CD14-positive monocyte (primary cell): ENCODE data around the gene FAM222B. TPM values are rescaled to one million over a fixed set of nuclear protein-coding genes. Genes with fewer than 3 reads are reported as not detected.

Experiments
- DNase-seq, 3 donors: peaks; one replicate each; pipeline ENCODE4 v3.0.0-alpha.2; 2011 to 2022
- H2AFZ ChIP-seq: 2 replicates; pipeline ENCODE4 v1.6.0; 2012; ENCODE audit warnings: mild to moderate bottlenecking, low read depth, low read length, inconsistent platforms; ENCODE audit not compliant: insufficient read depth, poor library complexity, severe bottlenecking
- H3K27ac ChIP-seq, 2 donors: 1 replicate in 1 of 2; 2 replicates in 1 of 2; pipeline ENCODE4 v1.5.1; 2012 to 2013; ENCODE audit warnings: low read length in 2 of 2, control low read depth in 1 of 2, inconsistent platforms in 1 of 2, low read depth in 1 of 2, mild to moderate bottlenecking in 1 of 2
- H3K27me3 ChIP-seq, 2 donors: one replicate each; pipeline versions ENCODE4 v1.6.0 to v1.6.1; 2011 to 2013; ENCODE audit warnings: low read length in 2 of 2; ENCODE audit not compliant: control insufficient read depth in 2 of 2, insufficient read depth in 2 of 2
- H3K36me3 ChIP-seq, 2 donors: replicated peaks in 1 of 2; 1 replicate in 1 of 2; 2 replicates in 1 of 2; pipeline versions ENCODE4 v1.5.1 to v1.6.1; 2012 to 2013; ENCODE audit warnings: low read length in 2 of 2, control low read depth in 1 of 2, inconsistent platforms in 1 of 2, mild to moderate bottlenecking in 1 of 2; ENCODE audit not compliant: insufficient read depth in 2 of 2, control insufficient read depth in 1 of 2
- H3K4me1 ChIP-seq, 2 donors: 1 replicate in 1 of 2; 2 replicates in 1 of 2; pipeline versions ENCODE4 v1.5.1 to v1.6.1; 2012 to 2013; ENCODE audit warnings: low read length in 2 of 2, control low read depth in 1 of 2, inconsistent platforms in 1 of 2, mild to moderate bottlenecking in 1 of 2, moderate library complexity in 1 of 2; ENCODE audit not compliant: insufficient read depth in 2 of 2, control insufficient read depth in 1 of 2
- H3K4me2 ChIP-seq: replicated peaks from 2 replicates; pipeline ENCODE3; 2012; ENCODE audit warnings: low read length, moderate library complexity, mild to moderate bottlenecking; ENCODE audit not compliant: poor library complexity, severe bottlenecking; ENCODE audit errors: extremely low read depth
- H3K4me3 ChIP-seq, 3 experiments: fragments of 200-600 bp in 1 of 3; sonication (generic) in 1 of 3; replicated peaks in 1 of 3; 1 replicate in 2 of 3; 2 replicates in 1 of 3; pipeline ENCODE4 v1.5.1; 2011 to 2013; ENCODE audit warnings: low read length in 3 of 3, mild to moderate bottlenecking in 3 of 3, control low read depth in 2 of 3, low read depth in 2 of 3, inconsistent platforms in 1 of 3, moderate library complexity in 1 of 3
- H3K79me2 ChIP-seq: 2 replicates; pipeline ENCODE4 v1.6.0; 2012; ENCODE audit warnings: mild to moderate bottlenecking, control low read depth, inconsistent platforms, low read length, moderate library complexity; ENCODE audit not compliant: insufficient read depth
- H3K9ac ChIP-seq: 2 replicates; pipeline ENCODE4 v1.6.0; 2017; ENCODE audit warnings: low read length, mild to moderate bottlenecking; ENCODE audit not compliant: insufficient read depth, poor library complexity, severe bottlenecking
- H3K9me3 ChIP-seq, 2 donors: replicated peaks in 1 of 2; 1 replicate in 1 of 2; 2 replicates in 1 of 2; pipeline versions ENCODE4 v1.5.1 to v1.6.1; 2012 to 2013; ENCODE audit warnings: low read length in 2 of 2, control low read depth in 1 of 2; ENCODE audit not compliant: control insufficient read depth in 1 of 2, insufficient read depth in 1 of 2
- H4K20me1 ChIP-seq: 2 replicates; pipeline ENCODE4 v1.6.0; 2012; ENCODE audit warnings: mild to moderate bottlenecking, low read length, control low read depth, moderate library complexity; ENCODE audit not compliant: insufficient read depth
- H3K27ac Mint-ChIP-seq, 7 donors: one replicate each; pipeline ENCODE4 v1.8.0; 2020; ENCODE audit warnings: mild to moderate bottlenecking in 7 of 7, mixed read lengths in 7 of 7, moderate library complexity in 6 of 7, inconsistent platforms in 2 of 7
- H3K27me3 Mint-ChIP-seq, 3 donors: one replicate each; pipeline ENCODE4 v1.8.0; 2021 to 2022; ENCODE audit warnings: low read depth in 3 of 3, mild to moderate bottlenecking in 3 of 3, mixed read lengths in 3 of 3, moderate library complexity in 3 of 3, inconsistent platforms in 1 of 3
- H3K36me3 Mint-ChIP-seq, 2 donors: one replicate each; pipeline ENCODE4 v1.8.0; 2020; ENCODE audit warnings: mixed read lengths in 2 of 2, inconsistent platforms in 1 of 2, mild to moderate bottlenecking in 1 of 2
- H3K4me1 Mint-ChIP-seq: one replicate; pipeline ENCODE4 v1.8.0; 2020; ENCODE audit warnings: mild to moderate bottlenecking, mixed read lengths
- H3K4me3 Mint-ChIP-seq, 2 donors: one replicate each; pipeline ENCODE4 v1.8.0; 2020; ENCODE audit warnings: mild to moderate bottlenecking in 2 of 2, mixed read lengths in 2 of 2, moderate library complexity in 1 of 2
- H3K9me3 Mint-ChIP-seq, 7 donors: one replicate each; pipeline ENCODE4 v1.8.0; 2020 to 2022; ENCODE audit warnings: mixed read lengths in 7 of 7, mild to moderate bottlenecking in 6 of 7, moderate library complexity in 6 of 7, inconsistent platforms in 2 of 7
- WGBS: methylation state at CpG from one replicate; pipeline ENCODE4 v1.1.5; 2013; ENCODE audit warnings: missing lambda C conversion rate; ENCODE audit not compliant: insufficient coverage; 5-methylcytosine and 5-hydroxymethylcytosine counted together
- intact Hi-C, 2 donors: fragments of 100-400 bp; cut with micrococcal nuclease; formaldehyde crosslinking; loops; one replicate each; pipeline versions ENCODE4 v1.15.0 to v1.15.1; 2023
- polyA plus RNA-seq, 3 donors: library from polyadenylated mRNA; depleted of rRNA in 1 of 3; unstranded in 2 of 3; stranded (reverse) in 1 of 3; fragments of 300-500 nt in 2 of 3; fragments of >200 nt in 1 of 3; fragmentation: Illumina TruSeq in 2 of 3; gene quantifications; 1 replicate in 2 of 3; 2 replicates in 1 of 3; pipeline ENCODE4 v1.2.3, GENCODE V29; 2012 to 2021
- TF ChIP-seq, protein P1 (sequence below): fragments of 200-600 bp; IDR thresholded peaks from one replicate; pipeline ENCODE4 v1.8.0; 2022; ENCODE audit warnings: antibody characterized with exemption, mild to moderate bottlenecking

Gene FAM222B
- polyA plus RNA-seq, 3 donors: 1.5 to 8.6 (median 1.9) TPM

DNA sequence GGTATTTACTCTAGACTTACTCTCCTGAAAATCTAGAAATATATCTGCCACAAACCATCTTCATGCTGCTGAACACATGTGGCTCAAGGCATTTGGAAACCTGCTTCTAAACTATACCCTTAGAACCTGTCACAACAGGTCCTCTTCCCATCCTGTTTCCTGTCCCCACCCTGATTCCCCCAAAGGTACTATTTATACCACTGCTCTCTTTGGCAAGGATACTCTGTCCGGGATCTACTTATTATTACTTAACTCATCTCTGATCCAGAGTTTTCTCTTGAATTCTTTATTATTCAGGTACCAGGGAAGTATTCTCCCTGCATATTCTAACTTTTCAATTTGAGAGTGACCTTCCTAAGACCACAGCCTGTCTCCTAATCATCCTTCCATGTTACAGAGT, 65.4 kb downstream of the FAM222B start:
- Histone ChIP-seq H2AFZ (no peak overlapping the region), H3K9ac (no peak overlapping the region), H3K9me3 (no peaks in the 10 kb centered on the region), H3K27ac (no peak overlapping the region), H3K27me3 (no peaks in the 10 kb centered on the region), H3K4me1 (no peaks in the 10 kb centered on the region), H3K79me2 (no peaks in the 10 kb centered on the region), H3K36me3 (peaks cover 0 to 7% of the 10 kb centered on the region in 2 donors), H4K20me1 (peaks cover 4% of the 10 kb centered on the region), H3K4me3 (no peak overlapping the region), H3K4me2 (no peak overlapping the region)
- no peak for DNase-seq
- peaks cover 0 to 5% (median 0%) of the 10 kb centered on the region in 7 donors for H3K9me3 Mint-ChIP-seq
- no peak overlapping the region for H3K27ac Mint-ChIP-seq
- peaks cover 0 to 1% (median 0%) of the 10 kb centered on the region in 3 donors for H3K27me3 Mint-ChIP-seq
- no peak overlapping the region for H3K4me3 Mint-ChIP-seq
- H3K36me3 Mint-ChIP-seq: peaks cover 10 to 31% of the 10 kb centered on the region in 2 donors
- intact Hi-C loops: no loop called here
- H3K4me1 Mint-ChIP-seq: peaks cover 10% of the 10 kb centered on the region
- TF ChIP-seq, protein P1, sequence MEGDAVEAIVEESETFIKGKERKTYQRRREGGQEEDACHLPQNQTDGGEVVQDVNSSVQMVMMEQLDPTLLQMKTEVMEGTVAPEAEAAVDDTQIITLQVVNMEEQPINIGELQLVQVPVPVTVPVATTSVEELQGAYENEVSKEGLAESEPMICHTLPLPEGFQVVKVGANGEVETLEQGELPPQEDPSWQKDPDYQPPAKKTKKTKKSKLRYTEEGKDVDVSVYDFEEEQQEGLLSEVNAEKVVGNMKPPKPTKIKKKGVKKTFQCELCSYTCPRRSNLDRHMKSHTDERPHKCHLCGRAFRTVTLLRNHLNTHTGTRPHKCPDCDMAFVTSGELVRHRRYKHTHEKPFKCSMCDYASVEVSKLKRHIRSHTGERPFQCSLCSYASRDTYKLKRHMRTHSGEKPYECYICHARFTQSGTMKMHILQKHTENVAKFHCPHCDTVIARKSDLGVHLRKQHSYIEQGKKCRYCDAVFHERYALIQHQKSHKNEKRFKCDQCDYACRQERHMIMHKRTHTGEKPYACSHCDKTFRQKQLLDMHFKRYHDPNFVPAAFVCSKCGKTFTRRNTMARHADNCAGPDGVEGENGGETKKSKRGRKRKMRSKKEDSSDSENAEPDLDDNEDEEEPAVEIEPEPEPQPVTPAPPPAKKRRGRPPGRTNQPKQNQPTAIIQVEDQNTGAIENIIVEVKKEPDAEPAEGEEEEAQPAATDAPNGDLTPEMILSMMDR: no peak
- WGBS: no CpG with 5 or more reads among the region's 1 CpG

DNA sequence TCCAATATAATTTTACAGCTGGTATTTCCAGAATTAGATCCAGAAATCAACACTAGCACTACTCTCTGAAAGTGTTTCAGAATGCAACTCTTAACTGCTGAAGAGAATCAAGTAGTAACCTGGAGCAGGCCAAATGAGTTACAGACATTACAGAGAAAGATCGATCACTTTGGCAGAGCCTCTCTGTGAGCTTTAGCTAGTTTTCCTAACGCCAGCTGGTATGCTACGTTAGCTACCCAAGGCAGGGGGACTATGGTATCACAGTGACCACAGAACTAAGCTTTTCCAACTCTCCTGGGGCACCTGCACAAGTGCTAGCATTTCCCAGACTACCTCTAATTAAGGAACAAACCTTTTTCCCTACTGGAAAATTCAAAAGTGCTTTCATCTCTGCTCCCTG, 68.4 kb downstream of the FAM222B start:
- Histone ChIP-seq H3K4me1 (no peaks in the 10 kb centered on the region), H3K4me3 (no peak overlapping the region), H3K36me3 (no peaks in the 10 kb centered on the region), H3K27ac (no peak overlapping the region), H2AFZ (no peak overlapping the region), H4K20me1 (peaks cover 4% of the 10 kb centered on the region), H3K9me3 (no peaks in the 10 kb centered on the region), H3K4me2 (no peak overlapping the region), H3K9ac (no peak overlapping the region), H3K27me3 (no peaks in the 10 kb centered on the region), H3K79me2 (no peaks in the 10 kb centered on the region)
- Mint-ChIP-seq H3K9me3 (no peaks in the 10 kb centered on the region), H3K27me3 (peaks cover 0 to 1% (median 0%) of the 10 kb centered on the region in 3 donors), H3K27ac (no peak overlapping the region), H3K4me1 (peaks cover 10% of the 10 kb centered on the region), H3K4me3 (no peak overlapping the region), H3K36me3 (peaks cover 13 to 24% of the 10 kb centered on the region in 2 donors)
- intact Hi-C loops: no loop called here
- DNase-seq: no peak
- WGBS: 89% methylated on average over 3 of the region's 3 CpGs
- TF ChIP-seq, protein P1: no peak
